ENCODE results near the gene PIGL.
A peak's percentile ranks its signal among the peaks of the same experiment; 100 is the strongest.
"Not testable (repeated sequence)": the region's sequence is repeated elsewhere in the genome, so short reads cannot be mapped to it uniquely, and the experiment has no call there.

Gene PIGL

GRCh38 chr17:16217002-16217635 lies at the start of gene PIGL:
PIGL (plus strand) TSS chr17:16217210; CDS start chr17:16217227, 17 bp downstream.
- peak; percentile 85 for DNase-seq

DNA sequence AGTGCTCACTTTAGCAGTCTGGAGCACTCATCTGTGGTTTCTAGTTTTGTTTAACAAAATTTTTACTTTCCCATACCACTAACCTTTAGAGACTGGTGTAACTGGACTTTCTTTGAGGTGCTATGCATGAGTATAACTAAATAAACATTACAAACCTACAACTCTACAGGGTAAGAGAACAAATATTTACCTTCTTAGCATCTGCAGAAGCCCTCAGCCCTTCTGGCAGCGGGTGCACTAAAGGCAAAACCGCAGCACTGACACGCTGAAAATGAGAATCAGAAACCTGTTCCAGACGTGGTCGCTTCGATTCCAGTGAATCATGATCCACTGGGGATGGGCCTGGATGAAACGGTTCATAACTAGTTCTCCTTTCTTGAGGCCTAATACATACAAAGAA lies 45.4 kb upstream of the PIGL start:
- DNase-seq, result no peak

DNA sequence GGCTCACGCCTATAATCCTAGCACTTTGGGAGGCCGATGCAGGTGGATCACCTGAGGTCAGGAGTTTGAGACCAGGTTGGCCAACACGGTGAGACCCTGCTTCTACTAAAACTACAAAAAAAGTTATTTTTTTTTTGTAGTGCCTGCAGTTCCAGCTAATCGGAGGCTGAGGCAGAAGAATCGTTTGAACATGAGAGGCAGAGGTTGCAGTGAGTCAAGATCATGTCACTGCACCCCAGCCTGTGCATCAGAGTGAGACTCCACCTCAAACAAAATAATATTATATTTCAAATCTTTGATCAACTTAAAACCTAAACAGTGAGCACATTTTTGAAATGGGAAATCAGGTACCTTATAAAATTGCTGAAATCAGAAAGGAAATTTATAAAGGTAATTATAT lies 38.2 kb upstream of the PIGL start:
- no peak for DNase-seq

DNA sequence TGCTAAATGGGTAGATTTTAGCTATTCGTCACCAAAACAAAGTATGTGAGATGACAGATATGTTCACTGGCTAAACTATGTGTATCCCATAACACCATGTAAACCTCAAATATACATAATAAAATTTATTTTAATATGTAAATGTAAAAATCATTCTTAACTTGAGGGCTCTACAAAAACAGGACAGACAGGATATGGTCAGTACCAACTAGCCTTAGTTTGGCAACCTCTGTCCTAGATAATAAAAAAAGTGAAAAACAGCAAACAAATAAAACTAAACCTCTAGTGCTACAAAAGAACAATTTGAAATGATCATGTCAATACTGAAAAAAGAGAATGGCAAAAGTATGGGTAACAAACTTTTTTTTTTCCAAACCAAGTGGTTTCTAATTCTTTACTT lies 35.4 kb upstream of the PIGL start:
- DNase-seq, result no peak

GRCh38 chr17:16187642-16188041 lies 29.4 kb upstream of the PIGL start:
- DNase-seq, result no peak

GRCh38 chr17:16189791-16190348 lies 27.1 kb upstream of the PIGL start:
- no peak for DNase-seq

DNA sequence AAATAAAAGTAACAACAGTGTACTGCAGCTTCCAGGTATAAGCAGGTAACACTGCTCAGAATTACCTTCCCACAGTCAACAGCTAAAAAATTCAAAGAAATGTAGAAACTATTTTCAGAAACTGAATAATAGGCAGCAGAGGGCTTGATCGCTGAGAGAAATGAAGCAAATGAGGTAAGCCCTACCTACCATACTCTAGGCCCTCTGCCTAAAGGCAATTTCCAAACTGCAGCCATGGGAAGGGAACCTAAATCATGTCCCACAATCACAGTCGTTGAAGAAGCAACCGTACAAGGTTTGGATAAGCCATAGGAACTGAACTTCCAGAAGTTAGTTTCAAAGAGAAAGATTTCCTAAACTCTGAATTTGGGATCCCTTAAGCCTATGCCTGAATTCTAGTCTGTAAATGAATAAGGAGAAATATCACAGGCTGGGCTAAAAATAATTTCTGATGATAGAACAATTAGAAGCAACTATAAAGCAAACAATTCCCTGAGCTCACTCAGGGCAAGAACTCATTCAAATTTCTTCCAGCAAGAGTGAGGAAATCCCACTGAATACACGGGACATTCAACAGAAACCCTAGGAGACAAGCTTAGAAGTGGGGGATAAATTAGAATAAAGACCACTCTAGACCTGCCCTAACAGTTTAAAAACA lies 26.2 kb upstream of the PIGL start:
- DNase-seq, result no peak

DNA sequence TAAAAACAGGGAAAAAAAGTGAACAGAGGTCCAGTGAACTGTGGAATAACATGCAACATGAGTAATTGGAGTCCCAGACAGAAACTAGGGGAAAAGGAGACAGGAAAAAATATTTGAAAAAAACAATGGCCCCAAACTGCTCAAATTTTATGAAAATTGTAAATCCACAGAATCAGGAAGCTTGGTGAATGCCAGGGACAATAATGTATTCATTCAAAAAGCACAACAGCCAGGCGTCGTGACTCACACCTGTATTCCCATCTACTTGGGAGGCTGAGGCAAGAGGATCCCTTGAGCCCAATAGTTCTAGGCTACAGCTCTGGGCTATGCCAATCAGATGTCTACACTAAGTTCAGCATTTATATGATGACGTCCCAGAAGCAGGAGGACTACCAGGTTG lies 25.4 kb upstream of the PIGL start:
- DNase-seq, result no peak

DNA sequence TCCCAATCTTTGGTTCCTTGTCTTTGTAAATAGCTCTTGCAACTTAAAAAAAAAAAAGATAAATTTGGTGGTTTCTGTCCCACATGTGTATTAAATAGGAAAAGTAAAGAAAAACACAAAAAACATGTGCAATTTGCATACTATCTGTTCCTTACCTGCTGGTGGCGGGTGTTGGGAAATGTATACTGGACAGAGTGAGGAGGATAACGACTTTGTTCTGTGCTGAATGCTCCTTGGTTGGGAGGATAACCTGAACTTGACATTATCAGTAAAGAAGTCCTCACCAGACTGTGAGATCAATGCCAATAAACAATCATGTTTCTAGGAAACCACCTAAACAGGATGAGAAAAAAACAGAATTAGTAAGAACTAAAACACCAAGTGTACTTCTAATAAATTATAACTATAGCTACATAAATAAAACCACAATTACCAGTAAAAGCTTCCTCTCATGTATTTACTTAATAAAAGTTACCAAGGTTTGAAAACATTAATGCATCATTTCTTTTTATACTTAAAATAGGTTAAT lies 22.6 kb upstream of the PIGL start:
- DNase-seq, result not testable (repeated sequence)

DNA sequence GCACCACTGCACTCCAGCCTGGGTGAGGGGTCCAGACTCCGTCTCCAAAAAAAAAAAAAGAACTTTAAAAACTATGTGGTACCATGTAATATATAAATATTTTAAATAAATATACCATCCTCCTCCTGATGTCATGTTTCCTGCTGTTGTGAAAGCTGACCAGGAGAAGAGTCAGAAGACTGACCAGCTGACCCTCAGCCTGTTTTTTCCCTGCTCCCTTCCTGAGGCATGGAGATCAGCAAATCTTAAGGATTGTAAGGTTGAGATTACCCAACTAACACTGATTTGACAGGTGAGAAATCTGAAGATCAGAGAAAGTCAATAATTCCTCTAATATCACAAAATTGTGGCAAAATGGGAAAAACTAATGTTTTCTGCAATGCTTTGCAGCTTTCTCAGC lies 19.7 kb upstream of the PIGL start:
- no peak for DNase-seq

DNA sequence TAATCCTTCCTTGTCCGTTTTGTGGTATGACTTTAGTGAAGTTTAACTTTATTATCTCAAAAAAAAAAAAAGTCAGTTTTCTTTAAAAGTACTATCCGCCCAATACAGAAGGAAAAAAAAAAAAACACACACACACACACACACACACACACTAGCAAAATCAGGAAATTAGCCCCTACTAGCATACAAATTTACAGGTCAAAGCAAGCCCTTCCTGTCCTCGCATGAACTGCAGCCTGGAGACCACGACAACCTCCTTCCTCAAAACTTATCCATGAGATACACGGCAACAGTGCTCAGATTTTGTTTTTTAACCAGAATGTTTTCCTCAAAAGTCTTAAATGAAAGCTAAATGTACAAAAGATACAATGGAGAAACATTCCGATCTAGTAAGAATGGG lies 17.9 kb upstream of the PIGL start:
- DNase-seq, result no peak

DNA sequence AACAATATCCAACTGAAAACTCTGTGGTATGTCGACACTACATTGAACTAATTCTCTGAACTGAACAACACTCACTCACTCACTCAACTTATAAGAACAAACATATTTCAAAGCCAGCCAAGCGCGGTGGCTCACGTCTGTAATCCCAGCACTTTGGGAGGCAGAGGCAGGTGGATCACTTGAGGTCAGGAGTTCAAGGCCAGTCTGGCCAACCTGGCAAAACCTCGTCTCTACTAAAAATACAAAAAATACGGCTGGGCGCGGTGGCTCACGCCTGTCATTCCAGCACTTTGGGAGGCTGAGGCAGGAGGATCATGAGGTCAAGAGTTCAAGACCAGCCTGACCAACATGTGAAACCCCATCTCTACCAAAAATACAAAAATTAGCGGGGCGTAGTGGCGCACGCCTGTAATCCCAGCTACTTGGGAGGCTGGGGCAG lies 15.3 kb upstream of the PIGL start:
- DNase-seq, result not testable (repeated sequence)

GRCh38 chr17:16202554-16203500 lies 14.2 kb upstream of the PIGL start:
- DNase-seq, result not testable (repeated sequence)

DNA sequence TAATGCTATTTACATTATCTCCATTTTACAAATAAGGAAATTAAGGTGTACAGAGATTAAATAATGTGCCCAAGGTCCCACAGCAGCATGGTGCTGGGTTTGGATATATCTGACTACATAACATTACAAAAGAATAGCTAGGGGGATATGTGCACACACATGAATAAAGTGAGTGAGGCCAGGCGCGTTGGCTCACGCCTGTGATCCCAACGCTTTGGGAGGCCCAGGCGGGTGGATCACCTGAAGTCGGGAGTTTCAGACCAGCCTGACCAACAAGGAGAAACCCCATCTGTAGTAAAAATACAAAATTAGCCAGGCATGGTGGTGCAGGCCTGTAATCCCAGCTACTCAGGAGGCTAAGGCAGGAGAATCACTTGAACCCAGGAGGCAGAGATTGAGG lies 12.2 kb upstream of the PIGL start:
- not testable (repeated sequence) for DNase-seq

DNA sequence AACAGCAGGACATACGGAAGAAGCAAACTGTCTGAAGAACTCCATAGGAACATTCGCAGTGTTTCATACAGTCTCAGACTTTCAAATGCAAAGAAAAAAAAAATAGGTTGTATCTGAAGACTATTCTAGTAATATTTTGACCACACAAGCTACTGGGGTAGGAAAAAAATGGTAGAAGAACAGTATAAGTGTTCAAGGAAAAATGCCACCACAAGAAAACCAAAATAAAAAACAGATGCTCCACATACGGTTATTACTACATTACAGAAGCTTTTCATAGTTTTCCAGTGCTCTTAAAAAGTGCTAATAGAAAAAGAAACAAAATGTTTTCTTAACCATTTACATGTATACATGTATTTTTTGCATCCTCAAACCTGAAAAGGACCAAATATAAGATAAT lies 5.4 kb upstream of the PIGL start:
- no peak for DNase-seq

GRCh38 chr17:16212793-16213192 lies 4.2 kb upstream of the PIGL start:
- DNase-seq, result no peak

GRCh38 chr17:16214190-16215001 lies 2.6 kb upstream of the PIGL start:
- DNase-seq, result no peak

DNA sequence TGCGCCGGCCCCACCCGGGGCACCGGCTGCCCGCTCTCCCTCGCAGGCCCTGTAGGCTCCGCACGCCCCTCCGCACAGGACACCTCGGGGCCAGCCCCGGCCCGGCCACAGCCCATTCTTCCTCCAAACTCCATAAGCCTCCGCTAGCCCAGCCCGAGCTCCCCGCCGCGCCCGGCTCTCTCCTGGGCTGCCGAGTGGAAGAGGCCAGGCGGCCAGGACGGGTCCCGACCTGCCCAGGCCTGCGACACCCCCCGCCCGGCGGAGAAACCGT lies 2.1 kb upstream of the PIGL start:
- DNase-seq, result no peak

GRCh38 chr17:16215273-16215964 lies 1.6 kb upstream of the PIGL start, which contains the start of gene NCOR1:
NCOR1 (minus strand) TSS chr17:16215534; CDS start chr17:16194569, 20,965 bp downstream.
- peak; percentile 54 for DNase-seq

DNA sequence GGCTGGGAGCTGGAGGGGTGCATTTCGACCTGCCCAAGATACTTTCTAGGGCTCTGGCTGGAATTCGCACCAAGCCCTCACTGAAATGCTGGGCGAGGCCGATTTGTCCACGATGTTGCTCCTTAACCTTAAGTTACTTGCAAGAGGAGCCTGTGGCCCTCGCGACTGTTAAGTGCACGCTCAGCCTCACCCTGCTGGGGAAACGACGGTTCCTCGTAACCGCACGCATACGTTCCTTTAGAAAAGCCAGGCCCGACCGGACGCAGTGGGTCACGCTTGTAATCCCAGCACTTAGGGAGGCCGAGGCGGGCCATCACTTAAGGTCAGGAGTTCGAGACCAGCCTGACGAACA lies 1.1 kb upstream of the PIGL start:
- no peak for DNase-seq

- DNase-seq, result not testable (repeated sequence)
Measured at GRCh38 chr17:16216341-16217001, 539 bp upstream of the PIGL start.

Data from NCI-H524 treated with DMSO at 0.1 percent for 48 hours (cell line).